Right cardiac atrium (tissue), 5 donors: ENCODE data around the gene PRKG1. TPM values are rescaled to one million over a fixed set of nuclear protein-coding genes. Genes with fewer than 3 reads are reported as not detected.
A peak's percentile ranks its signal among the peaks of the same experiment; 100 is the strongest.

Experiments
- ATAC-seq, 2 donors: fragments of 200-7000 bp; cut with Tn5 transposase; one replicate each; pipeline versions ENCODE4 v1.8.0 to v1.9.1; 2020; ENCODE audit warnings: moderate library complexity in 2 of 2, mild to moderate bottlenecking in 1 of 2
- DNase-seq, 3 donors: peaks; one replicate each; pipeline ENCODE4 v3.0.0-alpha.2; 2020
- H3K27ac ChIP-seq: one replicate; pipeline ENCODE4 v1.5.1; 2013; ENCODE audit warnings: mild to moderate bottlenecking, low read length, control low read depth, moderate library complexity
- H3K27me3 ChIP-seq: one replicate; pipeline ENCODE4 v1.6.1; 2013; ENCODE audit not compliant: control insufficient read depth, insufficient read depth
- H3K4me1 ChIP-seq: one replicate; pipeline ENCODE4 v1.6.1; 2013; ENCODE audit warnings: low read length; ENCODE audit not compliant: control insufficient read depth, insufficient read depth
- H3K4me3 ChIP-seq: one replicate; pipeline ENCODE4 v1.5.1; 2013; ENCODE audit warnings: low read length, control low read depth
- H3K9me3 ChIP-seq: one replicate; pipeline ENCODE4 v1.6.1; 2013; ENCODE audit warnings: low read length; ENCODE audit not compliant: control insufficient read depth
- WGBS: extraction: QIAGEN DNeasy Blood & Tissue Kit; methylation state at CpG from one replicate; pipeline ENCODE4 v1.1.7; 2013; 5-methylcytosine and 5-hydroxymethylcytosine counted together
- intact Hi-C, 4 donors: fragments of 100-400 bp; cut with DNase I; formaldehyde crosslinking; loops; one replicate each; pipeline versions ENCODE4 v1.11.0 to v1.14.0; 2022 to 2023
- polyA plus RNA-seq: library from polyadenylated mRNA; stranded (reverse); fragments of 200-250 nt; gene quantifications from one replicate; pipeline ENCODE4 v1.2.3, GENCODE V29; 2013
- total RNA-seq, 4 donors: library from RNA; stranded (reverse); fragmentation: NEBNext Ultra II Directional; extraction: Animal tissue kit (Norgen Biotek cat#: 25700); gene quantifications; one replicate each; pipeline ENCODE4 v1.2.1, GENCODE V29; 2021
- donor health status: healthy with polysubstance abuse.
- donor health status: DM: no; HTN: yes; CAD: no.
- donor health status: DM: no; HTN: no; CAD: no.
- donor health status: DM: no; HTN: yes; CAD: no; lungs with severe emphysema.
- donor health status: DM: yes; HTN: yes; CAD: no.

Gene PRKG1
- total and polyA plus RNA-seq, 5 donors, result 16.6 to 49.9 (median 47.4) TPM

- WGBS, result 55% methylated on average over 5 of the region's 5 CpGs
- ATAC-seq (peak; percentile 91 to 95), DNase-seq (peak; percentile 65 to 85 (median 74))
- H3K4me1 ChIP-seq, result peaks cover 7% of the 10 kb centered on the region
- intact Hi-C loops, result no loop called here
- no peaks in the 10 kb centered on the region for H3K9me3 ChIP-seq
- peak overlapping the region; percentile 30 for H3K27ac ChIP-seq
- H3K27me3 ChIP-seq, result no peaks in the 10 kb centered on the region
- H3K4me3 ChIP-seq, result no peak overlapping the region
These were observed 820.7 kb downstream of the PRKG1 start for GRCh38 chr10:51894771-51895578.

DNA sequence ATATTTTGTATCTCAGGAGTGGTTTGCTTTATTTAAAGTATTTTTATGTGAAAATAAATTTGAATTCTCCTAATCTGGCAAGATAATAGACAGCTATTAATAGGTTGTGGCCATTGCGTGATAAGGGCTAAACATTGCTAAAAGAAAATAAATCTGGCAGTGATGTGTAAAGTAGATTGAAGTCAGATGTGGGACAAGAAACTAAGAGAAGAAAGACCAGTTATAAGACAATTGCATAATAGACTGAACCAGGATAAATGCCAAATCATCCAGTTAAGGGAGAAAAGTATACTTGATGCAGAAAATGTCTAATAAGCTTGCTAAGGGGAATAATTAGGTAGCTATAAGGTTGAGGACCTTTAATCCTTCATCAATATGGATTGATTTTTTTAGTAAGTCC, 822.6 kb downstream of the PRKG1 start:
- ATAC-seq (peak; percentile 19 to 46), DNase-seq (no peak)
- H3K27ac ChIP-seq, result no peak overlapping the region
- WGBS, result 29% methylated on average over 1 of the region's 1 CpG
- H3K4me1 ChIP-seq, result peaks cover 7% of the 10 kb centered on the region
- intact Hi-C loops, result no loop called here
- no peaks in the 10 kb centered on the region for H3K9me3 ChIP-seq
- H3K27me3 ChIP-seq, result no peaks in the 10 kb centered on the region
- no peak overlapping the region for H3K4me3 ChIP-seq

DNA sequence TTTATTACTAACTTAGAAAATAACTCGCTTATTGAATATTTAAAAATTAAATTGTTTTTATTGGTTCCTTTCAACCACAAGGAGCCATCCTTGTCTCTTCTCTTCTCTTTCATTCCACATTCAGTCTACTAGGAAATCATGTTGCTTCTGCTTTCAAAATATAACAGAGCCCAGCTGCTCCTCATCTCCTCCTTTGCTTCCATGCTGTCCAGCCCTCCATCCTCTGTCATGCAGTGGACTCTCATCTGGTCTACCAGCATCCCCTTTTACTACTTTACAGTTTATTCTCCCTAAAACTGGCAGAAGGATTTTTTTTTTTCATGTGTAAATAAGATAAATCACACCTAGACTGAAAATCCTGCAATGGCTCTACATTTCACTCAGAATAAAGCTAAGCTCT, 823.3 kb downstream of the PRKG1 start:
- Histone ChIP-seq H3K27ac (no peak overlapping the region), H3K9me3 (no peaks in the 10 kb centered on the region), H3K4me1 (peaks cover 7% of the 10 kb centered on the region), H3K27me3 (no peaks in the 10 kb centered on the region), H3K4me3 (no peak overlapping the region)
- 90% methylated on average over 1 of the region's 1 CpG for WGBS
- ATAC-seq (no peak), DNase-seq (no peak)
- intact Hi-C loops, result no loop called here

DNA sequence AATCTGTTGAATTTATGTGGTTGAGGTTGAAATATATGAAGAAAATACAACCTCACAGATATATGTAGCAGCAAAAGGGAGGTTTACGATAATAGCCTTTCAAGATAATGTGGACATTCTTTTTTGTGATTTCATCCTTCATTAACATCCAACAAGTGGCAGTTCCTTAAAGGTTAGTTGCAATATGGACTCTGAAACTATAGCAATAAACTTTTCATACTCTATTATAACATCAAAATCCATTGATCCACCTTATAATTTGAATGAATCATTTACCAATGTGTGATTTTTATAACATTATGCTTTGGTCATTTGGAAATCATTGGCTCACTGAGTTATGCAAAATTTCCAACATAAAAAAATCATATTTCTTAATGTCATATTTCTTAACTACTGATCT, 825.9 kb downstream of the PRKG1 start:
- ATAC-seq, result no peak
- H3K27ac ChIP-seq, result no peak overlapping the region
- WGBS, result 95% methylated on average over 1 of the region's 1 CpG

DNA sequence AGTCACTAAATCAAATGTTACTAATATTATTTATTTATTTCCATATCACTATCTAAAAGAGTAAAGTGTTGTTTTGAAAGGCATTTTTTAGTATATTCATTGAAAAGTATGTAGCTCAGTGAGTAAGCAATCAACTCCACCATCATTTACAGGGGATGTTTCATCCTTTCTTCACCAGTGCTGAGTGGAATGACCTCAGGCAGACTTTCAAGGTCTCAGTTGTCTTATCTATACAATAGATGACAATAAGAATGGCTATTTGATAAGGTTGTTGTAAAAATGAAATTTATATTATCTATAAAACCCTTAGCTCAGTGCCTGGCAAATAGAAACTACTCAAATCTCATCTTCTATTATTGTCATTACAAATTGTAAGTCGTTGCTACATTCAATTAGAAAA, 829.4 kb downstream of the PRKG1 start:
- Histone ChIP-seq H3K9me3 (no peaks in the 10 kb centered on the region), H3K4me3 (no peak overlapping the region), H3K27ac (no peak overlapping the region), H3K4me1 (no peaks in the 10 kb centered on the region), H3K27me3 (no peaks in the 10 kb centered on the region)
- ATAC-seq, result no peak
- intact Hi-C loops, result no loop called here
- no peak for DNase-seq
- 80% methylated on average over 1 of the region's 1 CpG for WGBS

More for the DNA sequence above, 825.9 kb downstream of the PRKG1 start:
- Histone ChIP-seq H3K4me3 (no peak overlapping the region), H3K4me1 (peaks cover 5% of the 10 kb centered on the region), H3K27me3 (no peaks in the 10 kb centered on the region), H3K9me3 (no peaks in the 10 kb centered on the region)
- DNase-seq, result no peak
- intact Hi-C loops, result no loop called here

- no peak overlapping the region for H3K4me3 ChIP-seq
- H3K27ac ChIP-seq, result no peak overlapping the region
- H3K9me3 ChIP-seq, result no peaks in the 10 kb centered on the region
- ATAC-seq (no peak), DNase-seq (no peak)
- intact Hi-C loops, result no loop called here
- H3K4me1 ChIP-seq, result no peaks in the 10 kb centered on the region
- no peaks in the 10 kb centered on the region for H3K27me3 ChIP-seq
These were observed 830.7 kb downstream of the PRKG1 start for GRCh38 chr10:51905032-51905431.

GRCh38 chr10:51907361-51907760, 833.1 kb downstream of the PRKG1 start:
- no peak overlapping the region for H3K27ac ChIP-seq
- no peak for DNase-seq
- no peaks in the 10 kb centered on the region for H3K9me3 ChIP-seq
- intact Hi-C loops, result no loop called here
- H3K27me3 ChIP-seq, result no peaks in the 10 kb centered on the region
- no peak for ATAC-seq
- H3K4me1 ChIP-seq, result no peaks in the 10 kb centered on the region
- H3K4me3 ChIP-seq, result no peak overlapping the region
- WGBS, result 56% methylated on average over 2 of the region's 2 CpGs

DNA sequence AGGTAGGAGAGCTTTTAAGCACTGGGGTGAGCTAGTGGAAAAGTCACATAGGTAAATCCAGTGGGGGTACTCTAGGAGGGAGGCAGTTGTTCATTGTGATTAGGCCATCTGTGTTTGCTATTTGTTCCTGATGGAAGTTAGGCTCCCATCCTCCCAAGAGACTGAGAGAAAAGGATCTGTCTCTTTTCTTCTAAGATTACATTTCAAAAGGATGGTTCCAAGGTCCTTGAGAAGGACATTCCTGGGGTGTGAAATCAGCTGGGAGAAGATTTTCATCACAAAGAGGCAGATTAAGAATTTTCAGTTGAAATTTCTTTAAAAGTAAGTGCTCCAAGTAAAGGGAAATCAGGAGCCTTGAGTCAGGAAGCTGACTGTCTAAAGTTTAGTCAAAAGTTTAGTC, 835.9 kb downstream of the PRKG1 start:
- no peaks in the 10 kb centered on the region for H3K4me1 ChIP-seq
- no peak for ATAC-seq
- H3K27ac ChIP-seq, result no peak overlapping the region
- no peaks in the 10 kb centered on the region for H3K9me3 ChIP-seq
- H3K4me3 ChIP-seq, result no peak overlapping the region
- intact Hi-C loops, result no loop called here
- DNase-seq, result no peak
- no peaks in the 10 kb centered on the region for H3K27me3 ChIP-seq

DNA sequence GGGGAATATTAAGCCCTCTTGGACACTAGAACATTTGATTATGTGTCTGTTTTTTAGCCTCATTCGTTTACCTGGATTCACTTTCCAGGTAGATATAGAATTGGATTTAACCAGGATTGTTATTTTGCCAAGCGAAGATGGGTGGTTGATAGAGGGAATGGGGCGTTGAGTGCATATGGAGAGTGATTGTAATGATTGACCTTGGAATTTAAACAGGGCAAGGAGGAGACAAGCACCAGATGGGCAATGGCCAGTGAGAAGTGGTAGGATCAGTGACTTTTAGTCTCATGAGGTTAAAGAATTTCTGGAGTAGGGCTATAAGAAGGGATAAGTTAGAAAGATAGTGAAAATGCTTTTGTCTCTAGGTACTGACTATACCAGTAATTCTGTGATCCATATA, 836.3 kb downstream of the PRKG1 start:
- intact Hi-C loops, result no loop called here
- Histone ChIP-seq H3K27me3 (no peaks in the 10 kb centered on the region), H3K4me3 (no peak overlapping the region), H3K9me3 (no peaks in the 10 kb centered on the region), H3K27ac (no peak overlapping the region), H3K4me1 (no peaks in the 10 kb centered on the region)
- DNase-seq (no peak), ATAC-seq (no peak)
- WGBS, result 65% methylated on average over 3 of the region's 3 CpGs

DNA sequence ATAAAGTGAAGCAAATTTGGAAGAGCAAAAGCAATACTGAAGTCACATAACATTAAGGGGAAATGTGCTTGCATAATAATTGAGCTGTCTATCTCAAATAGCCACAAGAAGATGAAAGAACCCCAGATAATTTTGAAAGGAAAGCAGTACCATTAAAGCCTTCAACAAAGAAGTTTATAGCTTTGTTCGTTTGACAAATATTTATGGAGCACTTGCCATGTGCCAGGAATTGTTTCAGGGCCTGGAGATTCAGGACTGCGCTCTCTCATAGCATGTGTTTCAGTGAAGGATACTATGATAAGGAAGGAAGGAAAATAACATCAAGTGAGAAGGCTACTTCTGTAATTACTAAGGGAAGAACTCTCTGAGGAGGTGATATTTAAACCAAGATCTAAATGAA, 837.4 kb downstream of the PRKG1 start:
- Histone ChIP-seq H3K9me3 (no peaks in the 10 kb centered on the region), H3K27ac (no peak overlapping the region), H3K27me3 (no peaks in the 10 kb centered on the region), H3K4me1 (no peaks in the 10 kb centered on the region), H3K4me3 (no peak overlapping the region)
- WGBS, result 45% methylated on average over 2 of the region's 2 CpGs
- ATAC-seq (no peak), DNase-seq (no peak)
- intact Hi-C loops, result no loop called here

- 73% methylated on average over 1 of the region's 1 CpG for WGBS
- no peak for DNase-seq
- Histone ChIP-seq H3K27me3 (no peaks in the 10 kb centered on the region), H3K4me1 (peaks cover 1% of the 10 kb centered on the region), H3K4me3 (no peak overlapping the region), H3K27ac (no peak overlapping the region), H3K9me3 (no peaks in the 10 kb centered on the region)
- intact Hi-C loops, result no loop called here
- ATAC-seq, result peak in 1 of 2 donors; percentile 36
These were observed 840.8 kb downstream of the PRKG1 start for GRCh38 chr10:51915031-51915542.

GRCh38 chr10:51918440-51918839, 844.2 kb downstream of the PRKG1 start:
- Histone ChIP-seq H3K9me3 (no peaks in the 10 kb centered on the region), H3K27me3 (no peaks in the 10 kb centered on the region), H3K4me1 (peaks cover 1% of the 10 kb centered on the region), H3K4me3 (no peak overlapping the region), H3K27ac (no peak overlapping the region)
- DNase-seq (no peak), ATAC-seq (no peak)
- intact Hi-C loops, result no loop called here
- WGBS, result 29% methylated on average over 2 of the region's 2 CpGs
